Stimulated activated CD4-positive, alpha-beta T cell treated with anti-CD3 and anti-CD28 coated beads, Interleukin-1b, Interleukin-23, amount 100 ng/mL, for 4 hours (primary cell): ENCODE data around the gene MMEL1.

ENCODE experiments used
- DNase-seq, 2 donors: peaks; one replicate each; pipeline ENCODE4 v3.0.0-alpha.2; 2020; ENCODE audit warnings: low read depth in 2 of 2

MMEL1 gene

GRCh38 chr1:2590233-2591141, 42.3 kb downstream of the MMEL1 start:
- no peak for DNase-seq

- DNase-seq, result no peak
Observed at GRCh38 chr1:2589431-2590232, 43.2 kb downstream of the MMEL1 start.

- no peak for DNase-seq
Observed at GRCh38 chr1:2588661-2589430, 44.0 kb downstream of the MMEL1 start.

GRCh38 chr1:2587860-2588571, 44.8 kb downstream of the MMEL1 start:
- DNase-seq, result no peak

GRCh38 chr1:2587071-2587859, 45.6 kb downstream of the MMEL1 start:
- DNase-seq, result no peak

- DNase-seq, result peak; percentile 98 to 99
Observed at GRCh38 chr1:2586154-2587070, 46.4 kb downstream of the MMEL1 start, which contains the start of gene PRXL2B. TSS of gene PRXL2B (plus strand) at chr1:2586777. CDS start at chr1:2586886, 109 bp downstream.

GRCh38 chr1:2585318-2586092, 47.3 kb downstream of the MMEL1 start:
- DNase-seq, result peak; percentile 38 to 39

- DNase-seq, result no peak
Observed at GRCh38 chr1:2584686-2585317, 48.0 kb downstream of the MMEL1 start.

GRCh38 chr1:2583871-2584351, 48.9 kb downstream of the MMEL1 start:
- no peak for DNase-seq

GRCh38 chr1:2583331-2583791, 49.5 kb downstream of the MMEL1 start:
- no peak for DNase-seq

GRCh38 chr1:2582391-2582790, 50.4 kb downstream of the MMEL1 start:
- DNase-seq, result no peak

GRCh38 chr1:2580691-2581090, 52.1 kb downstream of the MMEL1 start:
- no peak for DNase-seq

- DNase-seq, result no peak
Observed at GRCh38 chr1:2578758-2579118, 54.1 kb downstream of the MMEL1 start.

- peak in 1 of 2 donors; percentile 24 for DNase-seq
Observed at GRCh38 chr1:2577565-2578075, 55.2 kb downstream of the MMEL1 start.

GRCh38 chr1:2575801-2576663, 56.8 kb downstream of the MMEL1 start:
- no peak for DNase-seq

GRCh38 chr1:2574350-2574749, 58.5 kb downstream of the MMEL1 start:
- no peak for DNase-seq
